HG03039 (cell line): ENCODE measurements around the gene SECISBP2.
"Not testable (repeated sequence)": the region's sequence is repeated elsewhere in the genome, so short reads cannot be mapped to it uniquely, and the experiment has no call there.

Experiments
- ATAC-seq: cut with Tn5 transposase; IDR thresholded peaks from one replicate; pipeline ENCODE4 v1.9.1; 2021; ENCODE audit warnings: mild to moderate bottlenecking, moderate library complexity; ENCODE audit not compliant: unreplicated experiment

SECISBP2 gene

DNA sequence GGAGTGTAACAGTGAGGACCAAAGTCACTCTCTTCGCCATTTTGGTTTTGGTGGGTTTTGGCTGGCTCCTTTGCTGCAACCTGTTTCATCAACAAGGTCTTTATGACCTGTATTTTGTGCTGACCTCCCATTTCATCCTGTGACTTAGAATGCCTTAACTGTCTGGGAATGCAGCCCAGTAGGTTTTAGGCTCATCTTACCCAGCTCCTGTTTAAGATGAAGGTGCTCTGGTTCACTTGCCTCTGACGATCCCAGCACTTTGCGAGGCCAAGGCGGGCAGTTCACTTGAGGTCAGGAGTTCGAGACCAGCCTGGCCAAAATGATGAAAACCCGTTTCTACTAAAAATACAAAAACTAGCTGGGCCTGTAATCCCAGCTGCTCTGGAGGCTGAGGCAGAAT lies 9.1 kb upstream of the SECISBP2 start:
- ATAC-seq, result no peak

- ATAC-seq, result no peak
These were observed 8.5 kb upstream of the SECISBP2 start for GRCh38 chr9:89309608-89310474.

DNA sequence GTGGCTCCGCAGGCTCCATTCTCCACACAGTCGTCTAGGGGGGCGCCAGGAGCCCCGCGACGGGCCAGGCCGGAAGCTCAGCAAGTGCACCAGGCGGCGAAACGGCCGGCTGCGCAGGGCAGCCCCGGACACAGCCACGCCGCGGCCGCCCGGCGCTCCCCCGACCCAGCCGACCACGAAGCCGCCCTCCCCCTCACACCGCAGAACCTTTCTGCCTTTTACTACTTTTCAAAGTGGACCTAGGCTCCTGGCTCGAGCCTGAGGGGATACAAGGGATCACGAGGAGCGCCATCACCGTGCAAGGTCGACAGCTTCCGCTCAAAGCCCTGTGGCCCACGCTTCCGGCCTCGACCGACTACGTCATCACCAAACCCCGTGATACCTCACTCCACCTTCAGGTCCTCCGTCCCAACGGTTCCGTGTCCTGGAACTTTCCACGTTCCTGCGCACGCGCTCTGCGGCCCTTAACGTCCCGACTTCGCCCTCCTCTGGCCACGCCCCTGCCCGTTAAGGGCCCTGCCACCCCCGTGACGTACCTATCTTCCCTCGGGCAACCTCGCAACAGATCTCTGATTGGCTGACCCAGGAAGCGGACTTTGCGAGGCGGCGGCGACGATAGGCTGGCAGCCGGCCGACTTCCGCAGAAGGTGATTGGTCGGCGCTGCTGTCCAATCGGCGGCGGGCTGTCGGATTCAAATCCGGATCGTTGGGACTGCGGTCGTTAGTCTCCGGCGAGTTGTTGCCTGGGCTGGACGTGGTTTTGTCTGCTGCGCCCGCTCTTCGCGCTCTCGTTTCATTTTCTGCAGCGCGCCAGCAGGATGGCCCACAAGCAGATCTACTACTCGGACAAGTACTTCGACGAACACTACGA lies 7.6 kb upstream of the SECISBP2 start, which contains the start of gene CKS2:
CKS2 (plus strand) TSS at position 721 of the 871 bp plus-strand sequence; CDS start at position 819, 98 bp downstream.
- ATAC-seq, result peak; percentile 88

GRCh38 chr9:89311346-89312221 lies 6.7 kb upstream of the SECISBP2 start:
- ATAC-seq, result peak; percentile 3

DNA sequence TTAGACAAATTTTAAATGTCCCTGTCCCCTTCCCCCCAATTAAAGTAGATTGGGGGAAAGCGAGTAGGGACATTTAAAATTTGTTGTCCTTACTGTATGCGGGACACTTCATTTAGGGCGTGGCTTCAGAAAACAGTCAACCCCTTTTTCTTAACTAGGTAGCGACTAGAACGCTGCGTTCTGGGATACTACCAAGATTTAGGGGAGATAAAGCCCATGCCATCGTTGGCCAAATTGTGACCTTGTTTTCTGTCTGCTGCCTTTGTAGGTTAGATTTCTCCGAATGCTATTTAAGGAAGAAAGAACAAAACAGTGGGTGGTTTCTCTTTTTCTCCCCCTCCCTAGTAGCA lies 6.1 kb upstream of the SECISBP2 start:
- no peak for ATAC-seq

GRCh38 chr9:89313842-89314241 lies 4.5 kb upstream of the SECISBP2 start:
- no peak for ATAC-seq

DNA sequence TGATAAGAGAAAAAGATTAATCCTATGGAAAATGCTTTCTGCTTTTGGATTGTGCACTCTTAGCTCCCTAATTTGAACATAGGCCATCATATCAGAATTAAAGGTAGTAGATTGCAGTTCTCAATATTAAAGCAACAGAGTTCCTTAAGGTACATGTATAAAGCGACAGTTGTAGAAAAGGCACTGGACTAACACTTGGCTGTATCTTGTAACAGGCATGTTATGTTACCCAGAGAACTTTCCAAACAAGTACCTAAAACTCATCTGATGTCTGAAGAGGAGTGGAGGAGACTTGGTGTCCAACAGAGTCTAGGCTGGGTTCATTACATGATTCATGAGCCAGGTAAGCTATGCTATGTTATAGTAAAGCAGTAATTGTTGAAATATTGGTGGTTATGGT lies 3.3 kb upstream of the SECISBP2 start:
- ATAC-seq, result no peak

DNA sequence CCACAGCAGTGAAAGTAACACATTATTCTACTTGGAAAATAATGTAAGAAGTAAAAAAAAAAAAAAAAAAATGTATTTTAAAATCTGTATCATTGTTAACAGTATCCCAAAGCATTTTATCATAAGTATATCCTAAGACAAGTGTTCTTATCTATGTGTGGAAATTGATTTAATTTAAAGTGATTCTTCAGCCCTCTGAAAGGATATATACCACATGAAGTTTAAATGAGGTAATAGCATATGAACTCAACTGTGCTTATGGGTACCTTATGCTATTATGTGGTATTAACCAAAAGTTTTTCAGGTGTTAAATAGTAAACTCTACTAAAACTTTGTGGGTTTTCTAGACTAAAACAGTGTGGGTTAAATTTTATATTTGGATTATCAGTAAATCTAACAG lies 2.8 kb upstream of the SECISBP2 start:
- no peak for ATAC-seq

GRCh38 chr9:89317282-89317681 lies 1.0 kb upstream of the SECISBP2 start:
- no peak for ATAC-seq

GRCh38 chr9:89319015-89319905 lies 960 bp downstream of the SECISBP2 start:
- no peak for ATAC-seq

GRCh38 chr9:89323390-89323789 lies 5.1 kb downstream of the SECISBP2 start:
- ATAC-seq, result no peak

GRCh38 chr9:89325733-89326132 lies 7.4 kb downstream of the SECISBP2 start:
- ATAC-seq, result no peak

DNA sequence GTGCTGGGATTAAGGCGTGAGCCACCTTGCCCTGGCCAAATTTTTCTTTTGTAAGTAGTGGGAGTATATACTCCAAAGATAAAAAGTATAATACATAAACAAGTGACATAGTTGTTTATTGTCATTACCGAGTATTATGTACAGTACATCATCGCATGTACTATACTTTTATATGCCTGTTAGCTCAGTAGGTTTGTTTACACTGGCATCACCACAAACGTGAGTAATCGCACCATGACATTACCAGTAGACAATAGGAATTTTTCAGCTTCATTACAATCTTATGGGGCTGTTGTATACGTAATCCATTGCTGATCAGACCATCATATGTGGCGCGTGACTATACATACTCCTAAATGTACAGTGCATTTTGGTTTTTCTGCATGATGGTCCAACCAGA lies 9.8 kb downstream of the SECISBP2 start:
- ATAC-seq, result no peak

DNA sequence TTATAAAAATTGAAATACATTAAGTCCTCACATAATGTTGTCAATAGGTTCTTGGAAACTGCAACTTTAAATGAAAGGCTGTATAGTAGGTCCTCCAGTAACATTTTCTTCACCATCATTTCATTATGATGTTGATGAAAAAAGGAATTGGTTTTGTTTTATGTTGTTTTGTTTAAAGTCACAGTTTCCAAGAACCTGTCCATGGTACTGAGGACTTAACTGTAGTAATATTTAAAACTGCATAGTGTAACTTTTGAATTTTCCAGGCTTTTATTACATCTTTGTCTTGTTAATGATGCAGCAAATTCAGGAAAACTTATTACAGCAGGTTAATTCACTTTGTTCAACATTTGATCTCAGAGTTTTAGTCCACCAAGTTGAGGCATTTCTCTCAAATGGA lies 11.6 kb downstream of the SECISBP2 start:
- ATAC-seq, result no peak

DNA sequence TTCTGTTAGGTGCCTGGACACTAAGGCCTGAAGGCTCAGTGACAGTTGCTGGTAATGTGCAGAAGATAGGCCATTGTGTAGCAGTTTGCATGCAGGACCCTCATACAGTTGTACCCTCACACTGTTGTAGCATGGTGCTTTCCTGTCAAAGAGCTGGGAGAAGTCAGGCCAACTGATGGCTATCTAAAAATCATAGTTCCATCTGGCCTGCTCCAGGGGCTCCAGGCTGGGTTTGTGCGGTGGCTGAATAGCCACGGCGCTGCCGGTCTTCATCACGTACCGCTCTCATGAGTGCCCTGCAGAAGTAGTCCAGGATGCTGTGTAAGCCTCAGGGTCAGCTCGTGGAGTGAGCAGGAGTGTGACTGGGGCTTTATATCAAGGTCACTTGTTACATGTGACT lies 12.2 kb downstream of the SECISBP2 start:
- no peak for ATAC-seq

GRCh38 chr9:89339807-89340206 lies 21.5 kb downstream of the SECISBP2 start:
- ATAC-seq, result no peak

DNA sequence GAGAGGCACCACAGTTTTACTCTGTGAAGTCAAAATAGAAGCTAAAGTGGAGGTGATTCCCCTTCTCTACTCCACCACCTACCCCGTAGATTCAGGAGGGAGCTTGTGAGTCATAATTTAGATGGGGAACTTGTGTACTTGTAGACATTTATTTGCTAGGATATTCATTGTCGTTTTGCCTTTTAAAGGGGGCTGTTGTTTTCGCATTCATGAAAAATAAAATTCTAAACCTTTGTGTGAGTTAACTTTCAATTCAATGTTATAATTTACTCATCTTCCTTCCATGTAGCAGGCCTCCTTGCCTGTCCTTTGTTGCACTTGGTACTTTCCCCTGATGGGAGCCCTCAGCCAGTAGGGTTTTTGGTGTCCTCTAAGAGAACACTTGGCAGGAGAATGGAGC lies 22.0 kb downstream of the SECISBP2 start:
- ATAC-seq, result no peak

DNA sequence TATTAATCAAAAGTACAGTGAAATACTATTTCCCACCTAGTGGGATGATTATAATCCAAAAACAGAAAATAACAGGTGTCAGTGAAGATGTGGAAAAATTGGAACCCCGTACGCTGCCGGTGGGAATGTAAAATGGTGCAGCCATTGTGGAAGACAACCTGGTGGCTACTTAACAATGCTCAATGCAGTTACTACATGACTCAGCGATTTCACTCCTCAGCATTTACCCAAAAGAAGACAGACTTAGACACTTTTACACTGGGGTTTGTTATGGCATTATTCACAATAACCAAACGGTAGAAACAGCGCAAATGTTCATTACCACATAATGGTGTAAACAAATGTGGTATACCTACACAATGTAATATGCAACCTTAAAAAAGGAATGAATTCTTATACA lies 23.9 kb downstream of the SECISBP2 start:
- ATAC-seq, result no peak

DNA sequence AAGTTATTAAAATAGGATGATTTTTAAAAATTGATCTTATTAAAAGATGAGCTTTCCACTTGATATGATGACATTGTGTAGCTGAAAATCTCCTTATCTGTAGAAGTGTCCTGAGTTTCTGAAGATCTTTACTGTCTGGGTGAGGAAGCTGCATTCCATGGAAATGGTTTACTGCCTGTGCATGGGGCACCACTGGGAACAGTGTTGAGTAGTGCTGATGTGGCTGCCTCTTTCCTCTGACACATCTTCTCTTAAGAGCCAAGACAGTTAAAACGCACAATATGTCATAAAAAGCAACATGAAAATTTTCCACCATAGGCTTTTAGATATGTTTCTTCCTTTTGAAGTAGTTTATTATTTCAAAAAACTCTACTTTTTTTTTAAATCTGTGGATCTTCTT lies 24.6 kb downstream of the SECISBP2 start:
- no peak for ATAC-seq

GRCh38 chr9:89343812-89344211 lies 25.5 kb downstream of the SECISBP2 start:
- ATAC-seq, result not testable (repeated sequence)
